HEK293 (cell line): ENCODE measurements around the gene METTL25B.

Source experiments
- CTCF ChIA-PET: fragments of 350-600 bp; formaldehyde crosslinking; extraction: SDS; loops from one replicate; lab custom pipeline; 2021; ENCODE audit warnings: antibody characterized with exemption; lab: Yijun Ruan, JAX
- POLR2A ChIA-PET: fragments of 300-600 bp; formaldehyde crosslinking; extraction: SDS; loops from one replicate; lab custom pipeline; 2020; ENCODE audit warnings: antibody characterized with exemption, inconsistent platforms; lab: Yijun Ruan, JAX
- H3K27ac ChIP-seq: fragments of 200-500 bp; sonication (Bioruptor generic); 2 replicates; pipeline ENCODE4 v1.5.1; 2014; ENCODE audit warnings: low read depth, low read length, control low read depth, inconsistent platforms; ENCODE audit errors: extremely low read depth
- H3K36me3 ChIP-seq, 2 experiments: fragments of 200-500 bp in 1 of 2; sonication (Bioruptor generic) in 1 of 2; 1 replicate in 1 of 2; 2 replicates in 1 of 2; pipeline ENCODE4 v1.5.1; 2014 to 2017; ENCODE audit warnings: inconsistent platforms in 2 of 2, low read length in 2 of 2; ENCODE audit not compliant: control insufficient read depth in 2 of 2, insufficient read depth in 1 of 2
- H3K4me1 ChIP-seq: fragments of 200-500 bp; sonication (Bioruptor generic); 2 replicates; pipeline ENCODE4 v1.5.1; 2014; ENCODE audit warnings: mild to moderate bottlenecking, low read length, inconsistent platforms; ENCODE audit not compliant: control insufficient read depth, insufficient read depth
- H3K4me3 ChIP-seq: 2 replicates; pipeline ENCODE4 v1.5.1; 2011; ENCODE audit warnings: low read depth, mild to moderate bottlenecking, control low read depth, low read length, moderate library complexity
- H3K9me3 ChIP-seq: fragments of 200-500 bp; sonication (Bioruptor generic); 2 replicates; pipeline ENCODE4 v1.5.1; 2014; ENCODE audit warnings: low read depth, low read length, inconsistent platforms; ENCODE audit not compliant: control insufficient read depth, insufficient read depth
- HOXD13 ChIP-seq: sonication (generic); formaldehyde crosslinking; IDR thresholded peaks from 2 replicates; pipeline ENCODE4 v1.8.0; 2022; ENCODE audit warnings: missing genetic modification reagents, borderline replicate concordance
- OSR2 ChIP-seq: fragments of 450-650 bp; formaldehyde crosslinking; IDR thresholded peaks from 2 replicates; pipeline ENCODE4 v1.5.1; 2016; ENCODE audit warnings: missing biosample characterization, missing genetic modification characterization
- PRDM1 ChIP-seq: fragments of 450-650 bp; formaldehyde crosslinking; IDR thresholded peaks from 2 replicates; pipeline ENCODE4; 2016; ENCODE audit warnings: missing biosample characterization, missing genetic modification characterization
- SCRT2 ChIP-seq: fragments of 450-650 bp; formaldehyde crosslinking; IDR thresholded peaks from 2 replicates; pipeline ENCODE4 v1.5.1; 2016; ENCODE audit warnings: missing biosample characterization, missing genetic modification characterization
- SP7 ChIP-seq: fragments of 450-650 bp; formaldehyde crosslinking; IDR thresholded peaks from 2 replicates; pipeline ENCODE4 v1.5.1; 2016; ENCODE audit warnings: missing biosample characterization, missing genetic modification characterization
- WT1 ChIP-seq: fragments of 450-650 bp; formaldehyde crosslinking; IDR thresholded peaks from 2 replicates; pipeline ENCODE4 v1.5.1; 2016; ENCODE audit warnings: missing biosample characterization, missing genetic modification characterization
- ZBTB21 ChIP-seq: fragments of 450-650 bp; formaldehyde crosslinking; IDR thresholded peaks from 2 replicates; pipeline ENCODE4 v1.5.1; 2017; ENCODE audit warnings: missing biosample characterization, missing genetic modification characterization
- ZBTB48 ChIP-seq: fragments of 450-650 bp; formaldehyde crosslinking; IDR thresholded peaks from 2 replicates; pipeline ENCODE4 v1.5.1; 2016; ENCODE audit warnings: missing biosample characterization, missing genetic modification characterization
- ZEB2 ChIP-seq: fragments of 450-650 bp; formaldehyde crosslinking; IDR thresholded peaks from 2 replicates; pipeline ENCODE4 v1.5.1; 2016; ENCODE audit warnings: missing biosample characterization, missing genetic modification characterization
- ZFP41 ChIP-seq: fragments of 450-650 bp; formaldehyde crosslinking; IDR thresholded peaks from 2 replicates; pipeline ENCODE4 v1.5.1; 2016; ENCODE audit warnings: missing biosample characterization, missing genetic modification characterization, borderline replicate concordance
- ZNF138 ChIP-seq: fragments of 450-650 bp; formaldehyde crosslinking; IDR thresholded peaks from 2 replicates; pipeline ENCODE4 v1.5.1; 2016; ENCODE audit warnings: missing biosample characterization, missing genetic modification characterization, borderline replicate concordance
- ZNF140 ChIP-seq: fragments of 450-650 bp; formaldehyde crosslinking; IDR thresholded peaks from 2 replicates; pipeline ENCODE4 v1.5.1; 2016; ENCODE audit warnings: missing biosample characterization, missing genetic modification characterization
- ZNF529 ChIP-seq: fragments of 450-650 bp; formaldehyde crosslinking; IDR thresholded peaks from 2 replicates; pipeline ENCODE4 v1.5.1; 2017; ENCODE audit warnings: missing genetic modification characterization, missing biosample characterization; ENCODE audit not compliant: insufficient replicate concordance
- ZNF677 ChIP-seq: fragments of 450-650 bp; IDR thresholded peaks from 2 replicates; pipeline ENCODE4 v1.5.0; 2018; ENCODE audit warnings: missing biosample characterization, mild to moderate bottlenecking, missing genetic modification characterization, moderate library complexity
- ZSCAN23 ChIP-seq: fragments of 450-650 bp; formaldehyde crosslinking; IDR thresholded peaks from 2 replicates; pipeline ENCODE4 v1.5.1; 2016; ENCODE audit warnings: missing biosample characterization, missing genetic modification characterization
- TF ChIP-seq, protein P1 (sequence below): fragments of 450-650 bp; formaldehyde crosslinking; IDR thresholded peaks from 2 replicates; pipeline ENCODE4; 2016; ENCODE audit warnings: missing biosample characterization, missing genetic modification characterization
- TF ChIP-seq, protein P2 (sequence below): fragments of 450-650 bp; formaldehyde crosslinking; IDR thresholded peaks from 2 replicates; pipeline ENCODE4 v1.5.1; 2016; ENCODE audit warnings: missing biosample characterization, missing genetic modification characterization
- TF ChIP-seq, protein P3 (sequence below): fragments of 450-650 bp; formaldehyde crosslinking; IDR thresholded peaks from 2 replicates; pipeline ENCODE4 v1.5.1; 2017; ENCODE audit warnings: missing biosample characterization, missing genetic modification characterization
- TF ChIP-seq, protein P4 (sequence below): fragments of 450-650 bp; formaldehyde crosslinking; IDR thresholded peaks from 2 replicates; pipeline ENCODE4 v1.5.1; 2016; ENCODE audit warnings: missing biosample characterization, missing genetic modification characterization

Gene METTL25B

DNA sequence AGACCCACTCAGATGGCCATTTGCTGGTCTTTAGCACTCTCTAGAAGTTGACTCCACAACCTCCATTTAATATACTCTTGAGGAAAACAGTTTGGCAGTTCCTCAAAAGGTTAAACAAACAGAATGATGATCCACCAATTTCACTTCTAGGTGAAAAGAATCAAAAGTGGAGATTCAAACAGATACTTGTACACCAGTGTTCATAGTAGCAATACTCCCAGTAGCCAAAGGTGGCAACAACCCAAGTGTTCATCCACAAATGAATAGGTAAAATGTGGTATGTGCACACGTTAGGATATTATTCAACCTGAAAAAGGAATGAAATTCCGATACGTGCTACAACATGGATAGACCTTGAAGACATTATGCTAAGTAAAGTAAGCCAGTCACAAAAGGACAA is 45.3 kb downstream of the METTL25B start:
- Histone ChIP-seq H3K4me1 (peaks cover 16% of the 10 kb centered on the region), H3K27ac (no peak overlapping the region), H3K36me3 (peaks cover 4 to 53% of the 10 kb centered on the region in 2 experiments; a peak in 2 of 3 replicates), H3K9me3 (no peaks in the 10 kb centered on the region), H3K4me3 (no peak overlapping the region)
- TF ChIP-seq, protein P1, sequence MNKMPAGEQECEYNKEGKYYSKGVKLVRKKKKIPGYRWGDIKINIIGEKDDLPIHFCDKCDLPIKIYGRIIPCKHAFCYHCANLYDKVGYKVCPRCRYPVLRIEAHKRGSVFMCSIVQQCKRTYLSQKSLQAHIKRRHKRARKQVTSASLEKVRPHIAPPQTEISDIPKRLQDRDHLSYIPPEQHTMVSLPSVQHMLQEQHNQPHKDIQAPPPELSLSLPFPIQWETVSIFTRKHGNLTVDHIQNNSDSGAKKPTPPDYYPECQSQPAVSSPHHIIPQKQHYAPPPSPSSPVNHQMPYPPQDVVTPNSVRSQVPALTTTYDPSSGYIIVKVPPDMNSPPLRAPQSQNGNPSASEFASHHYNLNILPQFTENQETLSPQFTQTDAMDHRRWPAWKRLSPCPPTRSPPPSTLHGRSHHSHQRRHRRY (tag by site-specific recombination): no peak
- TF ChIP-seq, protein P2, sequence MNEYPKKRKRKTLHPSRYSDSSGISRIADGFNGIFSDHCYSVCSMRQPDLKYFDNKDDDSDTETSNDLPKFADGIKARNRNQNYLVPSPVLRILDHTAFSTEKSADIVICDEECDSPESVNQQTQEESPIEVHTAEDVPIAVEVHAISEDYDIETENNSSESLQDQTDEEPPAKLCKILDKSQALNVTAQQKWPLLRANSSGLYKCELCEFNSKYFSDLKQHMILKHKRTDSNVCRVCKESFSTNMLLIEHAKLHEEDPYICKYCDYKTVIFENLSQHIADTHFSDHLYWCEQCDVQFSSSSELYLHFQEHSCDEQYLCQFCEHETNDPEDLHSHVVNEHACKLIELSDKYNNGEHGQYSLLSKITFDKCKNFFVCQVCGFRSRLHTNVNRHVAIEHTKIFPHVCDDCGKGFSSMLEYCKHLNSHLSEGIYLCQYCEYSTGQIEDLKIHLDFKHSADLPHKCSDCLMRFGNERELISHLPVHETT: no peak
- TF ChIP-seq ZEB2 (tag by site-specific recombination) (no peak), PRDM1 (tag by site-specific recombination) (peak; percentile 93)
- TF ChIP-seq, protein P3, sequence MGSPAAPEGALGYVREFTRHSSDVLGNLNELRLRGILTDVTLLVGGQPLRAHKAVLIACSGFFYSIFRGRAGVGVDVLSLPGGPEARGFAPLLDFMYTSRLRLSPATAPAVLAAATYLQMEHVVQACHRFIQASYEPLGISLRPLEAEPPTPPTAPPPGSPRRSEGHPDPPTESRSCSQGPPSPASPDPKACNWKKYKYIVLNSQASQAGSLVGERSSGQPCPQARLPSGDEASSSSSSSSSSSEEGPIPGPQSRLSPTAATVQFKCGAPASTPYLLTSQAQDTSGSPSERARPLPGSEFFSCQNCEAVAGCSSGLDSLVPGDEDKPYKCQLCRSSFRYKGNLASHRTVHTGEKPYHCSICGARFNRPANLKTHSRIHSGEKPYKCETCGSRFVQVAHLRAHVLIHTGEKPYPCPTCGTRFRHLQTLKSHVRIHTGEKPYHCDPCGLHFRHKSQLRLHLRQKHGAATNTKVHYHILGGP (tag by site-specific recombination): 0 out of 2 replicates have a peak, but pooled peaks have one; percentile 12
- ChIA-PET CTCF (interaction anchor here (1.2 to 3.6 kb wide), 3 partner anchors 8 to 84 kb away, joined by 5 to 31 read pairs (median 8); partner anchors contain the start of genes ISG20L2 and METTL25B), POLR2A (no interaction called here)

DNA sequence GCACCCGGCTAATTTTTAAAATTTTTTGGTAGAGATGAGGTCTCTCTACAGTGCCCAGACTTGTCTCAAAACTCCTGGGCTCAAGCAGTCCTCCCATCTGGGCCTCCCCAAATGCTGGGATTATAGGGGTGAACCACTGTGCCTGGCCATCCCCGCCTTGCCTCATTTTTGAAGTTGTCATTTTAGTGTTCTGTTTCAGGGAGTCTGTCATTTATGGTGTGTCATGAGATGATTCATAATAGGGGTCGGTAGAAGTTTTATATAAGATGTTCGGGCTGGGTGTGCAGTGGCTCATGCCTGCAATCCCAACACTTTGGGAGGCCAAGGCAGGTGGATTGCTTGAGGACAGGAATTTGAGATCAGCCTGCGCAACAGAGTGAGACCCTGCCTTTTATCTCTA is 47.5 kb downstream of the METTL25B start:
- Histone ChIP-seq H3K4me3 (no peak overlapping the region), H3K36me3 (peaks cover 4 to 37% of the 10 kb centered on the region in 2 experiments; a peak in 2 of 3 replicates), H3K4me1 (peaks cover 16% of the 10 kb centered on the region), H3K27ac (no peak overlapping the region), H3K9me3 (no peaks in the 10 kb centered on the region)
- ChIA-PET POLR2A (no interaction called here), CTCF (interaction anchor here (0.7 to 1.9 kb wide), 4 partner anchors 33 to 186 kb away, joined by 3 to 8 read pairs (median 4); no protein-coding TSS in a partner anchor)
- TF ChIP-seq SP7 (0 out of 2 replicates have a peak, but pooled peaks have one; percentile 26), ZSCAN23 (tag by site-specific recombination) (no peak), WT1 (tag by site-specific recombination) (peak; percentile 54)
- TF ChIP-seq, protein P4, sequence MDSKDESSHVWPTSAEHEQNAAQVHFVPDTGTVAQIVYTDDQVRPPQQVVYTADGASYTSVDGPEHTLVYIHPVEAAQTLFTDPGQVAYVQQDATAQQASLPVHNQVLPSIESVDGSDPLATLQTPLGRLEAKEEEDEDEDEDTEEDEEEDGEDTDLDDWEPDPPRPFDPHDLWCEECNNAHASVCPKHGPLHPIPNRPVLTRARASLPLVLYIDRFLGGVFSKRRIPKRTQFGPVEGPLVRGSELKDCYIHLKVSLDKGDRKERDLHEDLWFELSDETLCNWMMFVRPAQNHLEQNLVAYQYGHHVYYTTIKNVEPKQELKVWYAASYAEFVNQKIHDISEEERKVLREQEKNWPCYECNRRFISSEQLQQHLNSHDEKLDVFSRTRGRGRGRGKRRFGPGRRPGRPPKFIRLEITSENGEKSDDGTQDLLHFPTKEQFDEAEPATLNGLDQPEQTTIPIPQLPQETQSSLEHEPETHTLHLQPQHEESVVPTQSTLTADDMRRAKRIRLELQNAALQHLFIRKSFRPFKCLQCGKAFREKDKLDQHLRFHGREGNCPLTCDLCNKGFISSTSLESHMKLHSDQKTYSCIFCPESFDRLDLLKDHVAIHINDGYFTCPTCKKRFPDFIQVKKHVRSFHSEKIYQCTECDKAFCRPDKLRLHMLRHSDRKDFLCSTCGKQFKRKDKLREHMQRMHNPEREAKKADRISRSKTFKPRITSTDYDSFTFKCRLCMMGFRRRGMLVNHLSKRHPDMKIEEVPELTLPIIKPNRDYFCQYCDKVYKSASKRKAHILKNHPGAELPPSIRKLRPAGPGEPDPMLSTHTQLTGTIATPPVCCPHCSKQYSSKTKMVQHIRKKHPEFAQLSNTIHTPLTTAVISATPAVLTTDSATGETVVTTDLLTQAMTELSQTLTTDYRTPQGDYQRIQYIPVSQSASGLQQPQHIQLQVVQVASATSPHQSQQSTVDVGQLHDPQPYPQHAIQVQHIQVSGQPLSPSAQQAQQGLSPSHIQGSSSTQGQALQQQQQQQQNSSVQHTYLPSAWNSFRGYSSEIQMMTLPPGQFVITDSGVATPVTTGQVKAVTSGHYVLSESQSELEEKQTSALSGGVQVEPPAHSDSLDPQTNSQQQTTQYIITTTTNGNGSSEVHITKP (tag by site-specific recombination): peak; percentile 92

DNA sequence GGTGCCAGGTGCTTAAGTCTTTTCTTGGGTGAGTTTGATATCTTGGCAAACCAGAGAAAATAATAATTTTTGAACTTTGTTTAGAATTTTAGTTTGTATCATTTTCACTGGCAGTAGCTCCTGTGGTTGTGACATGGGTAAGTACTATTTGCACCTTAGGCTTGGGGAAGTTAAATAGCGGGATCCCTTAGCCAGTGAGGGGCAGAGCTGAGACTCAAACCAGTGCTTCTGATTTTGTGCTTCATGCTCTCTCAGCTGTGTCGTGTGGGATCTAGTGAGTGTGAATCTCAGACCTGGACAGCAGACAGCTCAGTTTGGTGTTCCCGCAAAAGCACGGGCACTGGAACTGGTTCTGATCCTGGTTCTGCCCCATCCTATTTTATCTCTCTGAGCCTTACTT is 48.7 kb downstream of the METTL25B start:
- ChIA-PET POLR2A (interaction anchor here (0.6 to 0.8 kb wide), 2 partner anchors 31 to 49 kb away, joined by 3 to 6 read pairs; partner anchors contain the start of genes ISG20L2 and METTL25B), CTCF (interaction anchor here (0.8 to 1.9 kb wide), 5 partner anchors 16 to 115 kb away, joined by 3 to 8 read pairs (median 3); partner anchors contain the start of gene NTRK1)
- Histone ChIP-seq H3K27ac (no peak overlapping the region), H3K36me3 (peaks cover 5 to 38% of the 10 kb centered on the region in 2 experiments), H3K4me3 (no peak overlapping the region), H3K9me3 (no peaks in the 10 kb centered on the region), H3K4me1 (peaks cover 12% of the 10 kb centered on the region)
- TF ChIP-seq ZBTB21 (tag by site-specific recombination): no peak
- no peak for TF ChIP-seq HOXD13 (CRISPR knock-in tag)
- TF ChIP-seq, protein P4 (tag by site-specific recombination): peak; percentile 54
- no peak for TF ChIP-seq OSR2 (tag by site-specific recombination)
- TF ChIP-seq PRDM1 (tag by site-specific recombination): no peak
- 0 out of 2 replicates have a peak, but pooled peaks have one; percentile 0 for TF ChIP-seq SCRT2 (tag by site-specific recombination)
- TF ChIP-seq ZNF529 (tag by site-specific recombination): no peak
- no peak for TF ChIP-seq ZNF140 (tag by site-specific recombination)
- no peak for TF ChIP-seq ZNF138 (tag by site-specific recombination)
- no peak for TF ChIP-seq ZNF677 (tag by site-specific recombination)
- no peak for TF ChIP-seq ZFP41 (tag by site-specific recombination)
- peak; percentile 33; the same call in 1 of the 2 replicates for TF ChIP-seq ZBTB48 (tag by site-specific recombination)
